KMS-11 (cell line): ENCODE data around the gene LIME1.

Experiments used
- H2AFZ ChIP-seq: fragments of 200-600 bp; sonication (generic); 2 replicates; pipeline ENCODE4 v1.6.1; 2016; ENCODE audit warnings: antibody characterized with exemption, mixed run types, low read depth
- H3K27ac ChIP-seq: fragments of 200-600 bp; sonication (generic); 2 replicates; pipeline ENCODE4 v1.6.1; 2016; ENCODE audit warnings: mild to moderate bottlenecking, mixed run types
- H3K27me3 ChIP-seq: fragments of 200-600 bp; sonication (generic); 2 replicates; pipeline ENCODE4 v1.6.1; 2017; ENCODE audit warnings: mild to moderate bottlenecking, low read depth, mixed run types, moderate library complexity; ENCODE audit not compliant: insufficient read depth
- H3K36me3 ChIP-seq: fragments of 200-600 bp; sonication (generic); 2 replicates; pipeline ENCODE4 v1.6.1; 2017; ENCODE audit warnings: mild to moderate bottlenecking, mixed run types; ENCODE audit not compliant: insufficient read depth
- H3K4me1 ChIP-seq: fragments of 200-600 bp; sonication (generic); 2 replicates; pipeline ENCODE4 v1.6.1; 2016; ENCODE audit warnings: mild to moderate bottlenecking, low read depth, mixed run types; ENCODE audit not compliant: poor library complexity, severe bottlenecking
- H3K4me2 ChIP-seq: fragments of 200-600 bp; sonication (generic); 2 replicates; pipeline ENCODE4 v1.7.0; 2016; ENCODE audit warnings: mild to moderate bottlenecking, mixed run types
- H3K4me3 ChIP-seq: fragments of 200-600 bp; sonication (generic); IDR thresholded peaks from 2 replicates; pipeline ENCODE4 v1.6.1; 2017; ENCODE audit warnings: low read depth, low read length, mixed read lengths; ENCODE audit not compliant: insufficient read depth
- H3K79me2 ChIP-seq: fragments of 200-600 bp; sonication (generic); 2 replicates; pipeline ENCODE4 v1.6.1; 2016; ENCODE audit warnings: low read depth, mixed run types; ENCODE audit not compliant: insufficient read depth
- H3K9ac ChIP-seq: fragments of 200-600 bp; sonication (generic); 2 replicates; pipeline ENCODE4 v1.6.1; 2016; ENCODE audit warnings: mild to moderate bottlenecking, mixed run types
- H4K20me1 ChIP-seq: fragments of 200-600 bp; sonication (generic); 2 replicates; pipeline ENCODE4 v1.6.1; 2016; ENCODE audit warnings: mild to moderate bottlenecking, mixed run types; ENCODE audit not compliant: insufficient read depth
- CTCF ChIP-seq: fragments of 200-600 bp; sonication (generic); conservative IDR thresholded peaks from 2 replicates; pipeline ENCODE4 v1.6.1; 2017; ENCODE audit warnings: low read depth, mild to moderate bottlenecking, antibody characterized with exemption, low read length, moderate library complexity, mixed read lengths

Gene LIME1

DNA sequence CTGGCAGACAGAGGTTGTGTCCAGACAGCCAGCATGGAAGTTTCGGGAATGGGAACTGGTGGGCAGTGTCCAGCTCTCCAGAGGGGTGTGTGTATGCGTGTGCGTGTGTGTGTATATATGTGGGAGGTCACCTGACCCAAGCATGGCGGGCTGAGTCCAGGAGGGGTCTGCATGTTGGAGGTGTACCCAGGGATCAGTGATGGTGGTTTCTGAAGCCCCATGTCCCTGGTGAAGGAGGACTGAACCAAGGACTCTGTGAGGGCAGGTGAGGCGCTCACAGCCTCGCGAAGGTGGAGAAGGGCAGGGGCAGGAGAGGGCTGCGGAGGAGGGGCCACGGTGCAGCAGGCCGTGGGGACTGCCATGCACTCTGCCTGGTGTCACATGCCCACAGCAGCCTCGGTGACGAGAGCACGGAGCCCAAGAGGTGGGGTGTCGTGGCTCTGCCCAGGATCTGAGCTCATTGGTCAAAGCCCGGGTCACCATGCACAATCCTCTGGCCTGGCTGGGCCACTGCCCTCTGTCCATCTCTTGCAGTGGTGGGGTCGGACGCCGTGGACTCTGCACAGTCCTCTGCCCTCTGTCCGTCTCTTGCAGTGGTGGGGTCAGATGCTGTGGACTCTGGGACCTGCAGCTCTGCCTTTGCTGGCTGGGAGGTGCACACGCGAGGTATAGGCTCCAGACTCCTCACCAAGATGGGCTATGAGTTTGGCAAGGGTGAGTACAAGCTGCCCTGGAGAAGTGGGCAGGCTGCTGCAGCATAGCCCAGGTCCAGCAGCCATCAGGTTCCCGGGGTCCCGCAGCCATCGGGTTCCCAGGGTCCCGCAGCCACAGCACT is 2.1 kb upstream of the LIME1 start:
- H3K27ac ChIP-seq, result no peak overlapping the region
- H3K4me1 ChIP-seq, result peaks cover 65% of the 10 kb centered on the region
- no peak overlapping the region for H3K4me3 ChIP-seq
- peaks cover 24% of the 10 kb centered on the region for H3K79me2 ChIP-seq
- H3K27me3 ChIP-seq, result no peaks in the 10 kb centered on the region
- no peak overlapping the region for H3K4me2 ChIP-seq
- no peak for TF ChIP-seq CTCF
- H4K20me1 ChIP-seq, result no peaks in the 10 kb centered on the region
- H2AFZ ChIP-seq, result no peak overlapping the region
- H3K9ac ChIP-seq, result no peak overlapping the region
- no peaks in the 10 kb centered on the region for H3K36me3 ChIP-seq

GRCh38 chr20:63734946-63735858 is 1.3 kb upstream of the LIME1 start:
- Histone ChIP-seq H3K79me2 (peaks cover 22% of the 10 kb centered on the region), H3K27me3 (no peaks in the 10 kb centered on the region), H3K27ac (peak overlapping the region; percentile 80), H3K9ac (no peak overlapping the region; the same call in 1 of the 2 replicates), H3K36me3 (no peaks in the 10 kb centered on the region), H4K20me1 (no peaks in the 10 kb centered on the region), H3K4me1 (peaks cover 57% of the 10 kb centered on the region), H3K4me2 (peak overlapping the region; percentile 94), H2AFZ (no peak overlapping the region), H3K4me3 (no peak overlapping the region)
- no peak for TF ChIP-seq CTCF

- Histone ChIP-seq H3K79me2 (peaks cover 17% of the 10 kb centered on the region; the same call in 1 of the 2 replicates), H4K20me1 (no peaks in the 10 kb centered on the region), H3K4me3 (peak overlapping the region; percentile 60), H2AFZ (no peak overlapping the region), H3K9ac (peak overlapping the region; percentile 75), H3K27ac (peak overlapping the region; percentile 80), H3K27me3 (no peaks in the 10 kb centered on the region), H3K36me3 (no peaks in the 10 kb centered on the region), H3K4me2 (peak overlapping the region; percentile 94), H3K4me1 (peaks cover 45% of the 10 kb centered on the region)
- TF ChIP-seq CTCF, result no peak
Measured at GRCh38 chr20:63736893-63737694, 630 bp downstream of the LIME1 start.

GRCh38 chr20:63737695-63737944 is 1.2 kb downstream of the LIME1 start:
- H3K36me3 ChIP-seq, result no peaks in the 10 kb centered on the region
- peaks cover 11% of the 10 kb centered on the region; the same call in 1 of the 2 replicates for H3K79me2 ChIP-seq
- H4K20me1 ChIP-seq, result no peaks in the 10 kb centered on the region
- no peak overlapping the region for H2AFZ ChIP-seq
- peak overlapping the region; percentile 94 for H3K4me2 ChIP-seq
- H3K4me3 ChIP-seq, result no peak overlapping the region
- H3K27me3 ChIP-seq, result no peaks in the 10 kb centered on the region
- no peak for TF ChIP-seq CTCF
- H3K9ac ChIP-seq, result peak overlapping the region; percentile 75
- H3K27ac ChIP-seq, result peak overlapping the region; percentile 80
- peaks cover 40% of the 10 kb centered on the region for H3K4me1 ChIP-seq
